Measurements from ENCODE around the gene NDUFA7.

DNA sequence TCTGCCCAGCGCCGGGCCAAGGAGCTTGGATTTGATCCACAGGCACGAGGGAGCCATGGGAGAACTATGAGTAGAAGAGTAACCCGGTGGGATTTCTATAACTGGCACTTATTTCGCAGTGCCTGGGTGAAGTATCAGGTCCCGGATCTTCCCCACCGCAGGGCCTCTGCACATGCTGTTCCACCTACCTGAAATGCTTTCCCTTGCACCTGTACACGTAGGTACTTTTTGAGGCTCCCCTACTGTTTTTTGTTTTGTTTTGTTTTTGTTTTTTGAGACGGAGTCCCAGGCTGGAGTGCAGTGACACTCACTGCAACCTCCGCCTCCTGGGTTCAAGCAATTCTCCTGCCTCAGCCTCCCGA, 22.3 kb upstream of the NDUFA7 start:
- TF ChIP-seq CTCF (conservative IDR thresholded peaks at IDR 0.05) (no peak), ZFX (IDR thresholded peaks at IDR 0.05) (no peak)

All from C4-2B (cell line).